GM12878 (cell line): ENCODE results near the gene TTK. TPM values are rescaled to one million over a fixed set of nuclear protein-coding genes. Genes with fewer than 3 reads are reported as not detected.

Experiments used
- CREM ChIP-seq: IDR thresholded peaks from 2 replicates; pipeline ENCODE4 v1.6.1; 2014; ENCODE audit warnings: antibody characterized with exemption, low read depth
- FOS ChIP-seq: IDR thresholded peaks from 3 replicates; pipeline ENCODE4 v1.6.1; 2011; ENCODE audit warnings: borderline replicate concordance; ENCODE audit not compliant: insufficient read length; ENCODE audit errors: extremely low read depth
- HDAC2 ChIP-seq: fragments of 200-600 bp; sonication (generic); IDR thresholded peaks from 2 replicates; pipeline ENCODE4 v1.6.1; 2017
- PML ChIP-seq: IDR thresholded peaks from 2 replicates; pipeline ENCODE4 v1.6.1; 2012; ENCODE audit warnings: low read length, inconsistent platforms
- SIN3A ChIP-seq: IDR thresholded peaks from 2 replicates; pipeline ENCODE4 v1.6.1; 2012; ENCODE audit warnings: low read depth, low read length, improper control_type of control experiment
- SP1 ChIP-seq: IDR thresholded peaks from one replicate; pipeline ENCODE4 v1.6.1; 2011; ENCODE audit warnings: low read depth, low read length
- polyA plus RNA-seq, 11 experiments: library from polyadenylated mRNA; depleted of rRNA in 4 of 11; unstranded in 6 of 11; stranded (reverse) in 5 of 11; fragments of >200 nt; fragmentation: Nextera tagmentation in 4 of 11; fragmentation: Illumina TruSeq in 1 of 11; extraction: Ambion mirVana in 4 of 11; extraction: Trizol in 1 of 11; gene quantifications; 1 replicate in 1 of 11; 2 replicates in 10 of 11; pipeline versions ENCODE4 v1.2.1 to v1.2.3, GENCODE V29; 2011 to 2016; ENCODE audit warnings: inconsistent platforms in 2 of 11, missing spikeins in 2 of 11, low read depth in 1 of 11
- total RNA-seq, 4 experiments: library from RNA; depleted of rRNA in 3 of 4; stranded (reverse); fragments of >200 nt in 3 of 4; fragmentation: Illumina TruSeq in 1 of 4; extraction: Trizol in 1 of 4; gene quantifications; 2 replicates each; pipeline versions ENCODE4 v1.2.1 to v1.2.3, GENCODE V29; 2013 to 2021
- TF ChIP-seq, protein P1 (sequence below): IDR thresholded peaks from 2 replicates; pipeline ENCODE4 v1.6.1; 2011; ENCODE audit warnings: mild to moderate bottlenecking, low read depth, low read length, moderate library complexity; ENCODE audit not compliant: insufficient replicate concordance
- TF ChIP-seq, protein P2 (sequence below): fragments of 450-650 bp; formaldehyde crosslinking; IDR thresholded peaks from 2 replicates; pipeline ENCODE4 v1.5.0; 2022; ENCODE audit warnings: mild to moderate bottlenecking, missing genetic modification characterization
- TF ChIP-seq, protein P3 (sequence below): fragments of 450-650 bp; IDR thresholded peaks from 2 replicates; pipeline ENCODE4 v1.6.1; 2017; ENCODE audit warnings: mild to moderate bottlenecking, low read depth, inconsistent platforms; ENCODE audit not compliant: poor library complexity, severe bottlenecking

Gene TTK
- total and polyA plus RNA-seq, 10 of the 15 experiments (the other 5 are each of a cell fraction or from before 2014, with no cell fraction given) = 23.8 to 52.4 (median 36.0) TPM

DNA sequence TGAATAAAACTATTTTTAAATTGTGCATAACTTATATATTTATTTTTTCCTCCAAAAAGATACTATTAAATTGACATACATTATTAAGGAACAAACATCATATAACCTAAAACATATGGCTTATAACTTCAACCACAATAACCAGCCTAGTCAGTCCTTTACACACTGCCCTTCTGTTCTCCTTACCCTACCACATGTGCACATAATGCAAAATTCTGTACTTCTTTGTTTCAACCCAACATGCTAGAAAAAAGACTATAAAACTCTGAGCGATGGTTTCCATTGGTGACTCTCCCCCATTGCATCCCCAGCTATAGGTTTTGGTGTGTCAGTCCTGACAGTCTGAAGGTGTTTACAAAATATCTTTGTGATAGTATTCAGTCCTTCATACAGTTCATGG lies 14.8 kb upstream of the TTK start (continued):
- TF ChIP-seq, protein P1, sequence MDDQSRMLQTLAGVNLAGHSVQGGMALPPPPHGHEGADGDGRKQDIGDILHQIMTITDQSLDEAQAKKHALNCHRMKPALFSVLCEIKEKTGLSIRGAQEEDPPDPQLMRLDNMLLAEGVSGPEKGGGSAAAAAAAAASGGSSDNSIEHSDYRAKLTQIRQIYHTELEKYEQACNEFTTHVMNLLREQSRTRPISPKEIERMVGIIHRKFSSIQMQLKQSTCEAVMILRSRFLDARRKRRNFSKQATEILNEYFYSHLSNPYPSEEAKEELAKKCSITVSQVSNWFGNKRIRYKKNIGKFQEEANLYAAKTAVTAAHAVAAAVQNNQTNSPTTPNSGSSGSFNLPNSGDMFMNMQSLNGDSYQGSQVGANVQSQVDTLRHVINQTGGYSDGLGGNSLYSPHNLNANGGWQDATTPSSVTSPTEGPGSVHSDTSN = no peak
- TF ChIP-seq SP1 (no peak), HDAC2 (no peak), PML (no peak), FOS (no peak), CREM (no peak), SIN3A (no peak)
- TF ChIP-seq, protein P2, sequence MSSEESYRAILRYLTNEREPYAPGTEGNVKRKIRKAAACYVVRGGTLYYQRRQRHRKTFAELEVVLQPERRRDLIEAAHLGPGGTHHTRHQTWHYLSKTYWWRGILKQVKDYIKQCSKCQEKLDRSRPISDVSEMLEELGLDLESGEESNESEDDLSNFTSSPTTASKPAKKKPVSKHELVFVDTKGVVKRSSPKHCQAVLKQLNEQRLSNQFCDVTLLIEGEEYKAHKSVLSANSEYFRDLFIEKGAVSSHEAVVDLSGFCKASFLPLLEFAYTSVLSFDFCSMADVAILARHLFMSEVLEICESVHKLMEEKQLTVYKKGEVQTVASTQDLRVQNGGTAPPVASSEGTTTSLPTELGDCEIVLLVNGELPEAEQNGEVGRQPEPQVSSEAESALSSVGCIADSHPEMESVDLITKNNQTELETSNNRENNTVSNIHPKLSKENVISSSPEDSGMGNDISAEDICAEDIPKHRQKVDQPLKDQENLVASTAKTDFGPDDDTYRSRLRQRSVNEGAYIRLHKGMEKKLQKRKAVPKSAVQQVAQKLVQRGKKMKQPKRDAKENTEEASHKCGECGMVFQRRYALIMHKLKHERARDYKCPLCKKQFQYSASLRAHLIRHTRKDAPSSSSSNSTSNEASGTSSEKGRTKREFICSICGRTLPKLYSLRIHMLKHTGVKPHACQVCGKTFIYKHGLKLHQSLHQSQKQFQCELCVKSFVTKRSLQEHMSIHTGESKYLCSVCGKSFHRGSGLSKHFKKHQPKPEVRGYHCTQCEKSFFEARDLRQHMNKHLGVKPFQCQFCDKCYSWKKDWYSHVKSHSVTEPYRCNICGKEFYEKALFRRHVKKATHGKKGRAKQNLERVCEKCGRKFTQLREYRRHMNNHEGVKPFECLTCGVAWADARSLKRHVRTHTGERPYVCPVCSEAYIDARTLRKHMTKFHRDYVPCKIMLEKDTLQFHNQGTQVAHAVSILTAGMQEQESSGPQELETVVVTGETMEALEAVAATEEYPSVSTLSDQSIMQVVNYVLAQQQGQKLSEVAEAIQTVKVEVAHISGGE = no peak
- TF ChIP-seq, protein P3, sequence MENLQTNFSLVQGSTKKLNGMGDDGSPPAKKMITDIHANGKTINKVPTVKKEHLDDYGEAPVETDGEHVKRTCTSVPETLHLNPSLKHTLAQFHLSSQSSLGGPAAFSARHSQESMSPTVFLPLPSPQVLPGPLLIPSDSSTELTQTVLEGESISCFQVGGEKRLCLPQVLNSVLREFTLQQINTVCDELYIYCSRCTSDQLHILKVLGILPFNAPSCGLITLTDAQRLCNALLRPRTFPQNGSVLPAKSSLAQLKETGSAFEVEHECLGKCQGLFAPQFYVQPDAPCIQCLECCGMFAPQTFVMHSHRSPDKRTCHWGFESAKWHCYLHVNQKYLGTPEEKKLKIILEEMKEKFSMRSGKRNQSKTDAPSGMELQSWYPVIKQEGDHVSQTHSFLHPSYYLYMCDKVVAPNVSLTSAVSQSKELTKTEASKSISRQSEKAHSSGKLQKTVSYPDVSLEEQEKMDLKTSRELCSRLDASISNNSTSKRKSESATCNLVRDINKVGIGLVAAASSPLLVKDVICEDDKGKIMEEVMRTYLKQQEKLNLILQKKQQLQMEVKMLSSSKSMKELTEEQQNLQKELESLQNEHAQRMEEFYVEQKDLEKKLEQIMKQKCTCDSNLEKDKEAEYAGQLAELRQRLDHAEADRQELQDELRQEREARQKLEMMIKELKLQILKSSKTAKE = no peak
